SJCRH30 (cell line): ENCODE measurements around the gene NELFCD. TPM values are rescaled to one million over a fixed set of nuclear protein-coding genes. Genes with fewer than 3 reads are reported as not detected.
"Not testable (repeated sequence)": the region's sequence is repeated elsewhere in the genome, so short reads cannot be mapped to it uniquely, and the experiment has no call there.

Experiments
- DNase-seq, 2 experiments: peaks; one replicate each; pipeline ENCODE4 v3.0.0-alpha.2; 2015 to 2020
- H3K27ac ChIP-seq: fragments of 250-450 bp; sonication (Bioruptor Pico); 2 replicates; pipeline ENCODE4 v1.5.1; 2020; ENCODE audit warnings: mild to moderate bottlenecking, moderate library complexity
- H3K27me3 ChIP-seq: fragments of 250-450 bp; sonication (Bioruptor Pico); 2 replicates; pipeline ENCODE4 v1.5.1; 2020; ENCODE audit warnings: mild to moderate bottlenecking, moderate library complexity
- H3K36me3 ChIP-seq: fragments of 250-450 bp; sonication (Bioruptor Pico); 2 replicates; pipeline ENCODE4 v1.5.1; 2020; ENCODE audit warnings: mild to moderate bottlenecking, moderate library complexity
- H3K4me1 ChIP-seq: fragments of 250-450 bp; sonication (Bioruptor Pico); 2 replicates; pipeline ENCODE4 v1.5.1; 2020; ENCODE audit warnings: mild to moderate bottlenecking, moderate library complexity
- H3K4me3 ChIP-seq: fragments of 250-450 bp; sonication (Bioruptor Pico); 2 replicates; pipeline ENCODE4 v1.5.1; 2020; ENCODE audit warnings: mild to moderate bottlenecking, moderate library complexity
- H3K9me3 ChIP-seq: fragments of 250-450 bp; sonication (Bioruptor Pico); replicated peaks from 2 replicates; pipeline ENCODE4 v1.5.1; 2020; ENCODE audit warnings: mild to moderate bottlenecking, moderate library complexity
- total RNA-seq: library from RNA; depleted of rRNA; stranded (reverse); fragments of >200 nt; shearing (Covaris generic); gene quantifications from 2 replicates; pipeline ENCODE4 v1.2.3, GENCODE V29; 2014

The NELFCD gene
- total RNA-seq, 1 experiment from 2014 or later: 255 TPM

- peaks cover 33% of the 10 kb centered on the region for H3K36me3 ChIP-seq
- no peaks in the 10 kb centered on the region for H3K27me3 ChIP-seq
- H3K9me3 ChIP-seq: no peaks in the 10 kb centered on the region
- H3K4me1 ChIP-seq: peaks cover 7% of the 10 kb centered on the region
- no peak for DNase-seq
- no peak overlapping the region for H3K27ac ChIP-seq
- H3K4me3 ChIP-seq: peak overlapping the region; percentile 84
These were observed 1.5 kb downstream of the NELFCD start for GRCh38 chr20:58982406-58983114.

GRCh38 chr20:58983115-58983468 is 2.0 kb downstream of the NELFCD start:
- not testable (repeated sequence) for DNase-seq, H3K27ac ChIP-seq, H3K27me3 ChIP-seq, H3K4me3 ChIP-seq, H3K4me1 ChIP-seq, H3K9me3 ChIP-seq
- peaks cover 38% of the 10 kb centered on the region for H3K36me3 ChIP-seq

- Histone ChIP-seq H3K4me1 (peaks cover 7% of the 10 kb centered on the region), H3K9me3 (no peaks in the 10 kb centered on the region), H3K36me3 (peaks cover 54% of the 10 kb centered on the region), H3K27ac (no peak overlapping the region), H3K4me3 (no peak overlapping the region), H3K27me3 (no peaks in the 10 kb centered on the region)
- DNase-seq: no peak
These were observed 3.6 kb downstream of the NELFCD start for GRCh38 chr20:58984691-58985090.

- peaks cover 64% of the 10 kb centered on the region for H3K36me3 ChIP-seq
These were observed 4.6 kb downstream of the NELFCD start for GRCh38 chr20:58985656-58986055.

GRCh38 chr20:58986286-58986967 is 5.4 kb downstream of the NELFCD start:
- no peak overlapping the region for H3K27ac ChIP-seq
- peaks cover 7% of the 10 kb centered on the region for H3K4me1 ChIP-seq
- no peaks in the 10 kb centered on the region for H3K9me3 ChIP-seq
- no peaks in the 10 kb centered on the region for H3K27me3 ChIP-seq
- no peak for DNase-seq
- H3K36me3 ChIP-seq: peaks cover 71% of the 10 kb centered on the region
- no peak overlapping the region for H3K4me3 ChIP-seq

More at GRCh38 chr20:58985656-58986055, 4.6 kb downstream of the NELFCD start:
- peaks cover 7% of the 10 kb centered on the region for H3K4me1 ChIP-seq
- no peak for DNase-seq
- no peaks in the 10 kb centered on the region for H3K27me3 ChIP-seq
- no peaks in the 10 kb centered on the region for H3K9me3 ChIP-seq
- no peak overlapping the region for H3K27ac ChIP-seq
- no peak overlapping the region for H3K4me3 ChIP-seq

GRCh38 chr20:58986968-58987517 is 6.0 kb downstream of the NELFCD start:
- Histone ChIP-seq H3K4me3 (no peak overlapping the region), H3K9me3 (no peaks in the 10 kb centered on the region), H3K27ac (no peak overlapping the region), H3K4me1 (peaks cover 7% of the 10 kb centered on the region), H3K27me3 (no peaks in the 10 kb centered on the region), H3K36me3 (peaks cover 77% of the 10 kb centered on the region)
- no peak for DNase-seq

GRCh38 chr20:58987790-58988564 is 6.9 kb downstream of the NELFCD start:
- DNase-seq: no peak
- Histone ChIP-seq H3K4me1 (peaks cover 2% of the 10 kb centered on the region), H3K27ac (no peak overlapping the region), H3K27me3 (no peaks in the 10 kb centered on the region), H3K36me3 (peaks cover 82% of the 10 kb centered on the region), H3K4me3 (no peak overlapping the region), H3K9me3 (no peaks in the 10 kb centered on the region)

GRCh38 chr20:58988565-58988882 is 7.5 kb downstream of the NELFCD start:
- no peak overlapping the region for H3K27ac ChIP-seq
- H3K4me3 ChIP-seq: no peak overlapping the region
- H3K27me3 ChIP-seq: no peaks in the 10 kb centered on the region
- peaks cover 88% of the 10 kb centered on the region for H3K36me3 ChIP-seq
- DNase-seq: no peak
- H3K9me3 ChIP-seq: no peaks in the 10 kb centered on the region
- H3K4me1 ChIP-seq: peaks cover 6% of the 10 kb centered on the region

GRCh38 chr20:58989196-58989595 is 8.1 kb downstream of the NELFCD start:
- Histone ChIP-seq H3K27me3 (no peaks in the 10 kb centered on the region), H3K27ac (no peak overlapping the region), H3K36me3 (peaks cover 91% of the 10 kb centered on the region), H3K4me3 (no peak overlapping the region), H3K9me3 (no peaks in the 10 kb centered on the region), H3K4me1 (peaks cover 6% of the 10 kb centered on the region)
- DNase-seq: no peak

- Histone ChIP-seq H3K4me1 (peaks cover 6% of the 10 kb centered on the region), H3K27ac (no peak overlapping the region), H3K27me3 (no peaks in the 10 kb centered on the region), H3K4me3 (no peak overlapping the region), H3K9me3 (no peaks in the 10 kb centered on the region), H3K36me3 (peaks cover 97% of the 10 kb centered on the region)
- DNase-seq: no peak
These were observed 9.8 kb downstream of the NELFCD start for GRCh38 chr20:58990651-58991445.

- H3K27ac ChIP-seq: no peak overlapping the region
- no peaks in the 10 kb centered on the region for H3K9me3 ChIP-seq
- no peak for DNase-seq
- H3K4me3 ChIP-seq: no peak overlapping the region
- no peaks in the 10 kb centered on the region for H3K27me3 ChIP-seq
- peaks cover 6% of the 10 kb centered on the region for H3K4me1 ChIP-seq
- H3K36me3 ChIP-seq: peaks cover 97% of the 10 kb centered on the region
These were observed 10.7 kb downstream of the NELFCD start for GRCh38 chr20:58991715-58992114.

- Histone ChIP-seq H3K9me3 (no peaks in the 10 kb centered on the region), H3K4me1 (peaks cover 6% of the 10 kb centered on the region), H3K36me3 (peaks cover 92% of the 10 kb centered on the region), H3K27me3 (no peaks in the 10 kb centered on the region), H3K27ac (no peak overlapping the region), H3K4me3 (no peak overlapping the region)
- DNase-seq: no peak
These were observed 11.9 kb downstream of the NELFCD start for GRCh38 chr20:58992911-58993310.

- H3K27ac ChIP-seq: no peak overlapping the region
- H3K36me3 ChIP-seq: peaks cover 86% of the 10 kb centered on the region
These were observed 12.5 kb downstream of the NELFCD start for GRCh38 chr20:58993332-58994248.

More at GRCh38 chr20:58993332-58994248, 12.5 kb downstream of the NELFCD start:
- Histone ChIP-seq H3K9me3 (no peaks in the 10 kb centered on the region), H3K4me1 (peaks cover 6% of the 10 kb centered on the region), H3K27me3 (no peaks in the 10 kb centered on the region), H3K4me3 (no peak overlapping the region)
- DNase-seq: peak; percentile 51 to 71
